ENCODE measurements around the gene FBXW4. TPM values are rescaled to one million over a fixed set of nuclear protein-coding genes. Genes with fewer than 3 reads are reported as not detected.

The FBXW4 gene
- total RNA-seq, 1 donor from 2014 or later = 24.4 TPM

- Histone ChIP-seq H3K27me3 (ENCODE audit: control insufficient read depth, insufficient read depth, low read length) (no peaks in the 10 kb centered on the region), H3K4me3 (ENCODE audit: low read depth, low read length) (no peak overlapping the region), H3K36me3 (ENCODE audit: control insufficient read depth, insufficient read depth, low read length) (no peaks in the 10 kb centered on the region)
- DNase-seq (ENCODE audit: low read depth) = no peak
- no peak for TF ChIP-seq CTCF (IDR thresholded peaks at IDR 0.05; ENCODE audit: insufficient read depth, low read length, poor library complexity, severe bottlenecking)
Observed at GRCh38 chr10:101710059-101710695, 15.2 kb upstream of the FBXW4 start.

DNA sequence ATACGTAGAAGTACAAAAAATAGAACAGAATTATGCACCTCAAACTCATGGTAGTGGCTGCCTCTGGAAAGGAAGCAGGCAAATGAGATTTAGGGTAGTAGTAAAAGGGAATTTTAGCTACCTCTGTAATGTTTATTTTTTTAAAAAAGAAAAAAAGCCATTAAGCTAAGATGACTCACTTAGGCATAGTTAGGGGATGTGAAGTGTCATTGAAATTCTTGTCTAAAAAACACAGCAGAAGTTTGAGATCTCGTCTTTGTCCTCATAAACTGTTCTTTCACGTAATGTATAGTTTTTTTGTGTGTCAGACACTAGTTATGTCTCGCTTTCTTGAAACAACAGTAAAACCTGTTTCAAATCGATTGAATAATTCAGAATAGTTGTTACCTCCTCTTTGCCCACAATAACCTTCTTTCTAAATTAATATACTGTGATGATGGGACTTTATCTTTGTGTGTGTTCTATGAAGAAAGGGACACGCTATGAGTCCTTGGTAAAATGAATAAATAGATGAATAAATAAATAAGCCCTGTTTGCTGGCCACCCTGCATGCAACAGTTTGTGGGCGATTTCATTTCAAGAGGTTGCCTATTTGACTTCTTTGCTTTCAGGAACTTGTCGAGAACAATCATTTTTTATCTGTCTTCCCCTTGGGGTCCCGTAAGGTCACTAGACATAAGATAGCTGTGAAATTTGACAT lies 14.5 kb upstream of the FBXW4 start:
- H3K36me3 ChIP-seq (ENCODE audit: control insufficient read depth, insufficient read depth, low read length) = no peaks in the 10 kb centered on the region
- H3K4me3 ChIP-seq (ENCODE audit: low read depth, low read length) = no peak overlapping the region
- TF ChIP-seq CTCF (IDR thresholded peaks at IDR 0.05; ENCODE audit: insufficient read depth, low read length, poor library complexity, severe bottlenecking) = no peak
- H3K27me3 ChIP-seq (ENCODE audit: control insufficient read depth, insufficient read depth, low read length) = no peaks in the 10 kb centered on the region
- DNase-seq (ENCODE audit: low read depth) = no peak

DNA sequence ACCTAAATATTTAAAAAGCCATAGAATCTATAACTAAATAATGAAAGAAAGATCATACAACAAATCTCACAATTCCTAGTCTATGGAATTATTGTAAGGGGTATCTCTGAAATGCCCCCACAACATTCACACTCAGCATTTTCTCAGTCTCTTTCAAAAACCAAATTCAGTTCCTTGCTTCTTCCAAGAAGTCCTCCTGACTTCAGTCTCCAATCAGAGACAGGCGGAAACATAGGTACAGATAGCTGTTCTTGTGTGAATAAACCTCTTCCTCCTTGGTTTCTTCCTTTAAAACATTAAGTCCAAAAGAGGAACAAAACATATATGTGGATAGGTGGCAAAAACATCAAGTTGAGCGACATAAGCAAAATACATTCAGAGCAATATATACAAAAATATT lies 13.9 kb upstream of the FBXW4 start:
- no peak for TF ChIP-seq CTCF (IDR thresholded peaks at IDR 0.05; ENCODE audit: insufficient read depth, low read length, poor library complexity, severe bottlenecking)
- no peaks in the 10 kb centered on the region for H3K27me3 ChIP-seq (ENCODE audit: control insufficient read depth, insufficient read depth, low read length)

DNA sequence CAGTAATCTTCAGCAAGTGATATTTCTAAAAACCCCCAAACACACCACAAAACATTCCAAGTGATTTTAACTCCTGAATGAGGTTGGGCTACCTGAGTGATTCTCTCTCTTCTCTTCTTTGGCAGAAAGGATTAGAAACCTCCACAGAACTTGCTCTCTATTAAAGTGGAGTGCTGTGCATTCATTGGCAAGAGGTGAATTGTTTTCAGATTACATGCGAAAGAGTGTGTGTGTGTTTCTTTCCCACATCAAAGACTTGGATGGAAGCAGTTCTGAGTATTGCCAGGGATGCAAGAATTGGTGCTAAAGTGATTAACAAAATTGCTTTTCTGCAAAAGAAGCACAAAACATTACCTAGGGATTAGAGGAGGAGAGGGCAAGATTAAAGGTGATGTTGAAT lies 13.1 kb upstream of the FBXW4 start:
- Histone ChIP-seq H3K27me3 (ENCODE audit: control insufficient read depth, insufficient read depth, low read length) (no peaks in the 10 kb centered on the region), H3K4me3 (ENCODE audit: low read depth, low read length) (no peak overlapping the region), H3K36me3 (ENCODE audit: control insufficient read depth, insufficient read depth, low read length) (no peaks in the 10 kb centered on the region)
- TF ChIP-seq CTCF (IDR thresholded peaks at IDR 0.05; ENCODE audit: insufficient read depth, low read length, poor library complexity, severe bottlenecking) = no peak
- DNase-seq (ENCODE audit: low read depth) = no peak

More for the DNA sequence above, 13.9 kb upstream of the FBXW4 start:
- Histone ChIP-seq H3K36me3 (ENCODE audit: control insufficient read depth, insufficient read depth, low read length) (no peaks in the 10 kb centered on the region), H3K4me3 (ENCODE audit: low read depth, low read length) (no peak overlapping the region)
- no peak for DNase-seq (ENCODE audit: low read depth)

GRCh38 chr10:101704331-101704730 lies 9.4 kb upstream of the FBXW4 start:
- TF ChIP-seq CTCF (IDR thresholded peaks at IDR 0.05; ENCODE audit: insufficient read depth, low read length, poor library complexity, severe bottlenecking) = no peak
- no peaks in the 10 kb centered on the region for H3K36me3 ChIP-seq (ENCODE audit: control insufficient read depth, insufficient read depth, low read length)
- DNase-seq (ENCODE audit: low read depth) = no peak
- no peaks in the 10 kb centered on the region for H3K27me3 ChIP-seq (ENCODE audit: control insufficient read depth, insufficient read depth, low read length)
- no peak overlapping the region for H3K4me3 ChIP-seq (ENCODE audit: low read depth, low read length)

All from kidney epithelial cell (primary cell).